Body of pancreas (tissue), 4 donors: Measurements from ENCODE around the gene PIK3IP1. TPM values are rescaled to one million over a fixed set of nuclear protein-coding genes. Genes with fewer than 3 reads are reported as not detected.

Experiments
- ATAC-seq: fragments of 150-250 bp; one replicate; pipeline ENCODE4 v1.9.1; 2016
- DNase-seq, 4 donors: peaks; one replicate each; pipeline ENCODE4 v3.0.0-alpha.2; 2019
- H3K27ac ChIP-seq, 4 donors: fragments of 200-600 bp; sonication (generic); 1 replicate in 3 of 4; 2 replicates in 1 of 4; pipeline versions ENCODE4 v1.5.1 to v1.6.1; 2016 to 2019; ENCODE audit warnings: mild to moderate bottlenecking in 1 of 4, mixed read lengths in 1 of 4, moderate library complexity in 1 of 4
- H3K27me3 ChIP-seq, 2 donors: fragments of 200-600 bp; sonication (generic); one replicate each; pipeline ENCODE4 v1.6.0; 2016; ENCODE audit warnings: mild to moderate bottlenecking in 1 of 2
- H3K36me3 ChIP-seq, 2 donors: fragments of 200-600 bp; sonication (generic); replicated peaks in 1 of 2; 2 replicates each; pipeline ENCODE4 v1.5.1; 2016; ENCODE audit warnings: low read depth in 2 of 2; ENCODE audit not compliant: insufficient read depth in 1 of 2
- H3K4me1 ChIP-seq: fragments of 200-600 bp; sonication (generic); one replicate; pipeline ENCODE4 v1.6.0; 2016
- H3K4me3 ChIP-seq, 2 donors: fragments of 200-600 bp; sonication (generic); 1 replicate in 1 of 2; 2 replicates in 1 of 2; pipeline ENCODE4 v1.5.1; 2016 to 2019
- H3K9me3 ChIP-seq, 3 donors: fragments of 200-600 bp; sonication (generic); 1 replicate in 2 of 3; 2 replicates in 1 of 3; pipeline ENCODE4 v1.5.1; 2016
- CTCF ChIP-seq, 7 experiments: fragments of 450-650 bp in 4 of 7; fragments of 200-600 bp in 3 of 7; sonication (generic) in 3 of 7; IDR thresholded peaks; one replicate each; pipeline ENCODE4 v1.5.1; 2016 to 2019; ENCODE audit warnings: antibody characterized with exemption in 7 of 7
- POLR2A ChIP-seq, 3 donors: fragments of 450-650 bp; IDR thresholded peaks; one replicate each; pipeline ENCODE4 v1.6.1; 2016; ENCODE audit warnings: antibody characterized with exemption in 3 of 3, mild to moderate bottlenecking in 2 of 3
- WGBS, 2 donors: methylation state at CpG; one replicate each; pipeline ENCODE4 v1.1.5; 2017; 5-methylcytosine and 5-hydroxymethylcytosine counted together
- intact Hi-C: fragments of 100-400 bp; cut with DNase I; formaldehyde crosslinking; loops from one replicate; pipeline ENCODE4 v1.15.1; 2023
- total RNA-seq, 2 donors: library from RNA; depleted of rRNA; stranded (reverse); fragments of >200 nt; gene quantifications; one replicate each; pipeline ENCODE4 v1.1.0, GENCODE V29; 2016

Gene PIK3IP1
- total RNA-seq, 2 donors from 2014 or later, result 5.6 to 18.9 TPM

GRCh38 chr22:31263896-31264640, 28.2 kb downstream of the PIK3IP1 start:
- H3K4me1 ChIP-seq, result peaks cover 8% of the 10 kb centered on the region
- no peaks in the 10 kb centered on the region for H3K9me3 ChIP-seq
- WGBS, 2 donors, result 91 to 92% methylated on average over 6 of the region's 6 CpGs
- DNase-seq, result no peak
- H3K27ac ChIP-seq, result no peak overlapping the region
- intact Hi-C loops, result no loop called here
- ATAC-seq, result no peak
- TF ChIP-seq CTCF (IDR thresholded peaks at IDR 0.05) (no peak), POLR2A (IDR thresholded peaks at IDR 0.05) (no peak)
- H3K27me3 ChIP-seq, result no peaks in the 10 kb centered on the region
- no peak overlapping the region for H3K4me3 ChIP-seq
- peaks cover 0 to 37% of the 10 kb centered on the region in 2 donors for H3K36me3 ChIP-seq

GRCh38 chr22:31262312-31263133, 29.8 kb downstream of the PIK3IP1 start:
- ATAC-seq, result no peak
- Histone ChIP-seq H3K4me3 (no peak overlapping the region), H3K27ac (no peak overlapping the region), H3K36me3 (peaks cover 0 to 35% of the 10 kb centered on the region in 2 donors), H3K4me1 (peaks cover 8% of the 10 kb centered on the region), H3K9me3 (no peaks in the 10 kb centered on the region), H3K27me3 (no peaks in the 10 kb centered on the region)
- 87 to 94% methylated on average over 12 to 13 of the region's 13 CpGs for WGBS, 2 donors
- DNase-seq, result no peak
- intact Hi-C loops, result no loop called here
- TF ChIP-seq CTCF (IDR thresholded peaks at IDR 0.05) (no peak), POLR2A (IDR thresholded peaks at IDR 0.05) (no peak)

- ATAC-seq, result no peak
- TF ChIP-seq CTCF (IDR thresholded peaks at IDR 0.05), result no peak
- TF ChIP-seq POLR2A (IDR thresholded peaks at IDR 0.05), result no peak
- Histone ChIP-seq H3K4me1 (peaks cover 10% of the 10 kb centered on the region), H3K27ac (no peak overlapping the region), H3K9me3 (no peaks in the 10 kb centered on the region), H3K36me3 (peaks cover 0 to 21% of the 10 kb centered on the region in 2 donors), H3K4me3 (no peak overlapping the region), H3K27me3 (no peaks in the 10 kb centered on the region)
- DNase-seq, result no peak
- 50 to 57% methylated on average over 3 of the region's 3 CpGs for WGBS, 2 donors
- intact Hi-C loops, result no loop called here
These were observed 31.8 kb downstream of the PIK3IP1 start for GRCh38 chr22:31260474-31260856.

GRCh38 chr22:31259798-31260473, 32.4 kb downstream of the PIK3IP1 start:
- Histone ChIP-seq H3K4me3 (no peak overlapping the region), H3K27ac (no peak overlapping the region), H3K36me3 (peaks cover 0 to 21% of the 10 kb centered on the region in 2 donors), H3K4me1 (peaks cover 15% of the 10 kb centered on the region), H3K27me3 (no peaks in the 10 kb centered on the region), H3K9me3 (no peaks in the 10 kb centered on the region)
- TF ChIP-seq POLR2A (IDR thresholded peaks at IDR 0.05) (no peak), CTCF (IDR thresholded peaks at IDR 0.05) (no peak)
- WGBS, 2 donors, result 69 to 73% methylated on average over 6 to 8 of the region's 8 CpGs
- intact Hi-C loops, result no loop called here
- ATAC-seq, result no peak
- no peak for DNase-seq
